ENCODE measurements around the gene JARID2. TPM values are rescaled to one million over a fixed set of nuclear protein-coding genes. Genes with fewer than 3 reads are reported as not detected.

JARID2 gene
- total and polyA plus RNA-seq, 2 of the 4 experiments (the other 2 are of a cell fraction) = 9.6 to 12.9 TPM

DNA sequence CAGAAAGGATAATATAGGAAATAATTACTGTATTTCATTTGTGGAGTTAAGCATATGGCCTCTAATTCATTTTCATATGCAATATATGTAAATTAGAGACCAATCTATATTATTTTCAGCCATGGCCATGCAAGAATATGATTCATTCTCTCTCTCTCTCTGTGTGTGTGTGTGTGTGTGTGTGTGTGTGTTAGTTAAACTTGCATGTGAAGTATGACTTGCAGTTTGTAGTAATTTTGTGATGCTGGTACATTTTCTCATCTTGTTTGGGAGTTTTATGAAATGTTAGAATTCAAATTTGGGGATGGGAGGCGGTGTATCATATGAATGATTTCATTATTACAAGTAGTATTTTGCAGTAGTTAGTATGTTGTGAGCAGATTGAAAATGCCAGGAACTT is 74.8 kb downstream of the JARID2 start:
- no peak for ATAC-seq (ENCODE audit: low read depth)
- H3K56ac ChIP-seq (ENCODE audit: extremely low read depth, insufficient read depth, low read length) = no peak overlapping the region
- no peak overlapping the region for H2AFZ ChIP-seq (replicated peaks; ENCODE audit: low read length, poor library complexity)
- H3K27me3 ChIP-seq (ENCODE audit: control insufficient read depth, insufficient read depth, low read length) = no peaks in the 10 kb centered on the region
- in situ Hi-C loops (cut with MboI; ENCODE audit: low sequenced_read_pairs) = no loop called here
- H3K4me1 ChIP-seq (ENCODE audit: control insufficient read depth, insufficient read depth, low read length) = peaks cover 19% of the 10 kb centered on the region
- intact Hi-C loops (cut with micrococcal nuclease) = no loop called here
- H3K14ac ChIP-seq (replicated peaks; ENCODE audit: low read depth, low read length) = no peak overlapping the region
- no CpG with 5 or more reads among the region's 1 CpG for WGBS, 2 experiments (ENCODE audit: extremely low coverage in 2 of 2, insufficient read length in 1 of 2)
- TF ChIP-seq NFE2L2 (IDR thresholded peaks at IDR 0.05; ENCODE audit: low read depth, low read length) (peak; percentile 95), MXI1 (IDR thresholded peaks at IDR 0.05; ENCODE audit: borderline replicate concordance, low read depth, low read length) (no peak)
- no peak overlapping the region for H3K4me3 ChIP-seq (ENCODE audit: insufficient read depth, low read depth, low read length)
- H4K8ac ChIP-seq (ENCODE audit: low read depth in 2 of 2, low read length in 2 of 2) = no peak overlapping the region
- no peaks in the 10 kb centered on the region for H3K36me3 ChIP-seq (ENCODE audit: control insufficient read depth, insufficient read depth, low read length)
- no peak overlapping the region for H3K27ac ChIP-seq (ENCODE audit: insufficient read depth, low read length)
- peaks cover 84% of the 10 kb centered on the region for H4K20me1 ChIP-seq (ENCODE audit: insufficient read depth, low read length)
- H2AK5ac ChIP-seq (ENCODE audit: low read depth, low read length) = no peak overlapping the region
- H2BK120ac ChIP-seq (ENCODE audit: low read depth, low read length) = no peak overlapping the region
- no peak overlapping the region for H3K23ac ChIP-seq (ENCODE audit: low read depth, low read length)
- ChIA-PET POLR2A (ENCODE audit: unreplicated experiment) (no interaction called here), CTCF (no interaction called here)
- no peak overlapping the region for H2AK9ac ChIP-seq (replicated peaks; ENCODE audit: low read depth, low read length, poor library complexity)
- dilution Hi-C loops (cut with HindIII; ENCODE audit: low sequenced_read_pairs, unreplicated experiment) = no loop called here
- H3K18ac ChIP-seq (ENCODE audit: low read depth, low read length) = no peak overlapping the region
- H3K9me1 ChIP-seq (ENCODE audit: insufficient read depth, low read length) = peaks cover 10% of the 10 kb centered on the region
- no peak overlapping the region for H3K4me2 ChIP-seq (ENCODE audit: low read depth, low read length)
- DNase-seq = peak; percentile 54
- H2BK5ac ChIP-seq (ENCODE audit: low read depth, low read length, poor library complexity, severe bottlenecking) = no peak overlapping the region
- H4K5ac ChIP-seq (ENCODE audit: low read depth, low read length) = no peak overlapping the region
- H2BK15ac ChIP-seq (ENCODE audit: low read depth, low read length) = no peak overlapping the region
- H2BK20ac ChIP-seq (ENCODE audit: low read depth, low read length) = no peak overlapping the region
- no peaks in the 10 kb centered on the region for H3K9me3 ChIP-seq (ENCODE audit: control insufficient read depth, insufficient read depth, low read length)
- H3K9ac ChIP-seq (ENCODE audit: low read depth, low read length) = no peak overlapping the region
- BruUV-seq (replicated peaks) = no TSS peak
- H3K79me1 ChIP-seq (ENCODE audit: low read depth in 1 of 2, low read length in 2 of 2) = peaks cover 44 to 72% of the 10 kb centered on the region in 2 experiments
- no peak overlapping the region for H3K4ac ChIP-seq (ENCODE audit: low read depth, low read length)
- H4K91ac ChIP-seq (ENCODE audit: insufficient read depth, low read depth, low read length) = no peak overlapping the region
